ES-I3 (cell line): Measurements from ENCODE around the gene CNPY2.
"Not testable (repeated sequence)": the region's sequence is repeated elsewhere in the genome, so short reads cannot be mapped to it uniquely, and the experiment has no call there.

ENCODE experiments used
- H3K36me3 ChIP-seq: 2 replicates; pipeline ENCODE4 v1.6.1; 2013; ENCODE audit warnings: mild to moderate bottlenecking, low read length, control low read depth, moderate library complexity; ENCODE audit not compliant: insufficient read depth
- H3K4me1 ChIP-seq: 2 replicates; pipeline ENCODE4 v1.6.1; 2013; ENCODE audit warnings: mild to moderate bottlenecking, control low read depth, low read length; ENCODE audit not compliant: insufficient read depth
- H3K9ac ChIP-seq: 2 replicates; pipeline ENCODE4 v1.6.1; 2013; ENCODE audit warnings: low read depth, mild to moderate bottlenecking, low read length, moderate library complexity
- H3K9me3 ChIP-seq: 2 replicates; pipeline ENCODE4 v1.6.1; 2013; ENCODE audit warnings: mild to moderate bottlenecking, low read length, moderate library complexity; ENCODE audit not compliant: control insufficient read depth, insufficient read depth

Gene CNPY2

DNA sequence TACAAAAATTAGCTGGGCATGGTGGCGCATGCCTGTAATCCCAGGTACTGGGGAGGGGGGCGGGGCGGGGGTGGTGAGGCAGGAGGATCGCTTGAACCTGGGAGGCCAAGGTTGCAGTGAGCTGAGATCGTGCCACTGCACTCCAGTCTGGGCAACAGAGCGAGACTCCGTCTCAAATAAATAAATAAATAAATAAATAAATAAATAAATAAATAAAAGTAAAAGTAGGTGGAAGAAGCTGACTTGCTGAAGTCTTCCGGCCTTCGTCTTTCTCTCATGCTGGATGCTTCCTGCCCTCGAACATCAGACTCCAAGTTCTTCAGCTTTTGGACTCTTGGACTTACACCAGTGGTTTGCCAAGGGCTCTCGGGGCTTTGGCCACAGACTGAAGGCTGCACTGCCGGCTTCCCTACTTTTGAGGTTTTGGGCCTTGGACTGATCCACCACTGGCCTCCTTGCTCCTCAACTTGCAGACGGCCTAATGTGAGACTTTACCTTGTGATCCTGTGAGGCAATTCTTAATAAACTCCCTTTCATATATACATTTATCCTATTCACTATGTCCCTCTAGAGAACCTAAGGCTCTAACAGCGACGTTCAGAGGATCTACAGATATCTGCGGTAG is 49.6 kb downstream of the CNPY2 start:
- H3K36me3 ChIP-seq, H3K9me3 ChIP-seq, H3K4me1 ChIP-seq: not testable (repeated sequence)
- H3K9ac ChIP-seq, result peak overlapping the region; percentile 87

DNA sequence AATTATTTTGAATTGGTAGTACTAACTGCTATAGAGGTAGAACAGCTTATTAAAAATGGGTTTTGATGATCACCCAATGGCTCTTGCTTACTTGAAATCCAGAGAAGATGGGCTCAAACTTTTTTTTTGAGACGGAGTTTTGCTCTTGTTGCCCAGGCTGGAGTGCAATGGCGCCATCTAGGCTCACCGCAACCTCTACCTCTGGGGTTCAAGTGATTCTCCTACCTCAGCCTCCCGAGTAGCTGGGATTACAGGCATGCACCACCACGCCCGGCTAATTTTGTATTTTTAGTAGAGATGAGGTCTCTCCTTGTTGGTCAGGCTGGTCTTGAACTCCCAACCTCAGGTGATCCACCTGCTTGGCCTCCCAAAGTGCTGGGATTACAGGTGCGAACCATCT is 52.8 kb downstream of the CNPY2 start:
- not testable (repeated sequence) for H3K36me3 ChIP-seq, H3K9me3 ChIP-seq, H3K9ac ChIP-seq, H3K4me1 ChIP-seq

- no peaks in the 10 kb centered on the region for H3K9me3 ChIP-seq
- no peaks in the 10 kb centered on the region for H3K36me3 ChIP-seq
- peaks cover 6% of the 10 kb centered on the region for H3K4me1 ChIP-seq
- no peak overlapping the region for H3K9ac ChIP-seq
These were observed 54.1 kb downstream of the CNPY2 start for GRCh38 chr12:56261503-56262232.

DNA sequence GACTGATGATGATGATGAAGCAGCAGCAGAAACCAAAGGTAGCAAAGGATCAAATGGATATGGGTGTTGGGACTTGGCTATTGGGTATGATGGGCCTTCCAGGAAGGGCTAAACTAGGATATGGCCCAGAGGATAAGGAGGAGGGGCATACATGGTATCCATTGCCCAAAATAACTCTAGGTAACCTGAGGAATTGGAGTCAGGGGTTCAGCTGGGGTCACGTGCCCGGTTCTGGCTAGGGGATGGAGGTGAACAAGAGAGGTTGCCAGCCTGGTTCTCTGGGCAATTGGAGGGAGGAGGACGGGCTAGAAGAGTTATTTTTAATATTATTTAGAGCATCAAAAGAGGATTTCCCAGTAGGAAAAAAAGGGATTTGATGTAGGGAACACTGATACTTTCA is 54.9 kb downstream of the CNPY2 start:
- peaks cover 12% of the 10 kb centered on the region for H3K4me1 ChIP-seq
- no peaks in the 10 kb centered on the region for H3K9me3 ChIP-seq
- no peaks in the 10 kb centered on the region for H3K36me3 ChIP-seq

GRCh38 chr12:56260380-56260779 is 55.4 kb downstream of the CNPY2 start:
- H3K36me3 ChIP-seq, result peaks cover 3% of the 10 kb centered on the region; the same call in 1 of the 2 replicates
- no peak overlapping the region for H3K9ac ChIP-seq
- H3K9me3 ChIP-seq, result no peaks in the 10 kb centered on the region
- H3K4me1 ChIP-seq, result peaks cover 12% of the 10 kb centered on the region

More for the DNA sequence above, 54.9 kb downstream of the CNPY2 start:
- H3K9ac ChIP-seq, result no peak overlapping the region
